MM.1S (cell line): ENCODE data around the gene TMEM232.

Experiments
- CTCF ChIP-seq: fragments of 300-600 bp; sonication (generic); IDR thresholded peaks from 2 replicates; pipeline ENCODE4 v1.5.1; 2016; ENCODE audit warnings: antibody characterized with exemption, low read length, mixed read lengths
- EZH2 ChIP-seq: fragments of 300-600 bp; sonication (generic); optimal IDR thresholded peaks from 2 replicates; pipeline ENCODE3; 2017; ENCODE audit warnings: low read depth, mild to moderate bottlenecking, antibody characterized with exemption, low read length, mixed read lengths
- EZH2phosphoT487 ChIP-seq: fragments of 300-600 bp; sonication (generic); IDR thresholded peaks from 2 replicates; pipeline ENCODE4 v1.6.1; 2018; ENCODE audit warnings: antibody characterized with exemption, low read length

- no peak for TF ChIP-seq CTCF
- no peak for TF ChIP-seq EZH2
- no peak for TF ChIP-seq EZH2phosphoT487
These were observed 263.4 kb downstream of the TMEM232 start for GRCh38 chr5:110463106-110463505.
